GM12872 (cell line): ENCODE data around the gene IRF2BP1.

Source experiments
- CTCF ChIP-seq: IDR thresholded peaks from 3 replicates; pipeline ENCODE4 v1.5.1; 2011; ENCODE audit warnings: low read depth, mild to moderate bottlenecking, low read length, moderate library complexity; ENCODE audit not compliant: insufficient read depth

Gene IRF2BP1

DNA sequence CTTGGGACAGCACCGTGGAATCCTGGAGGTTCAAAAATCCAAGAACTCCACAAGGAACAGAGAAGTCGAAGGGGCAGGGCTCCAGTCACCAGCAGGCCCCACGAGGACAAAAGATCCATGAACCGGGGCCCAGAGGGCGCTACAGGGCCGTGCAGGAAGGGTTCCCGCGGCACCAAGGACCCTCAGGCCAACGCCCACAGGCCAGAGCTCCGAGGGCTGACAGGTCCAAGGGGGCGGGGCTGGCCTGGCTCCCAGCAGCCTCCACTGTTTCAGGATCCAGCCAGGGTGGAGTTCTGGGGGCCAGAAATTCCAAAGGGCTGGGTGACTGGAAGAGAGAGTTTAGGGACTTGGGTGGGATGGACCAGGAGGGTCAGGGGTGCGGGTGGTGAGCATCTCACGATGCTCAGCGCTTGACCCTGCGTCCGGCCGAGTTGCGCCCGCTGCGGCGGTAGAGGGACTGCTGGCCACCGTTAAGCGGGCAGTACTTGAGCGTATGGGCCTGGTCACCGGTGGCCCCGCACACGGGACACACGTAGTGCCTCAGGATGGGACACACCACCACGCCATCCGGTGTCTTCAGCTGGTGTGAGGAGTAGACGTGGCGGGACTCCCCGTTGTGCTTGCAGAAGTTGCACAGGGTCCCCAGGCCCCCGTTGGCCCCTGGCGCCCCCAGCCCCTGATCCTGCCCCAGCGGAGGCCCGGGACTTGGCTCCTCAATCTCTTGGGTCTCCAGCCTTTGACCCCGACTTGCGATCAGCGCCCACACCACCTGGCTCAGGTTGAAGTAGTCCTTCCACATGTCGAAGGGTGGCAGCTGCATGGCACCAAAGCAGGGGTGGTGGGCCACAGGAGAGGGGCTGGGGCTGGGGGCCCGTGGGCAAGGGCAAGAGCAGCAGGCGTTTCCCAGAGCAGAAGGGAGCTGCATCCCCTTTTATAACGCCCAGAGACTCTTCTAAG lies 28.2 kb upstream of the IRF2BP1 start, which contains the start of gene NANOS2:
Gene NANOS2, minus strand, starts transcription at position 905 of the 957 bp plus-strand sequence. Its CDS starts 85 bp downstream, at position 820.
- TF ChIP-seq CTCF = 0 out of 3 replicates have a peak, but pooled peaks have one; percentile 25

DNA sequence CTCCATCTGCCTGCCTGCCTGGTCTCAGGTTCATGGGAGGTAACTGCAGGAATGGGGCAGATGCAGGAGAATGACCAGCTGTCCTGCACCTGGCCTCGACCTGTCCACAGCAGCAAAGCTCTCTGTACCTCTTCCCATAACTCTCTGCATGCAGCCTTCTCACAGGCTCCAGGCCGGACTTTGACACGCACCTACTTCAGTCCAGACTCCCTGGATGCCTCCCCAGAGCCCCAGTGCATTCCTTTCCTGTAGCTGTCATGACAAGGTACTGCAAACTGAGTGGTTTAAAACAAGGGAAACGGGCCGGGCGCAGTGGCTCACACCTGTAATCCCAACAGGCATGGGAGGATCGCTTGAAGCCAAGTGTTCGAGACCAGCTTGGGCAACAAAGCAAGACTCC lies 25.4 kb upstream of the IRF2BP1 start:
- no peak for TF ChIP-seq CTCF

- no peak for TF ChIP-seq CTCF
Observed at GRCh38 chr19:45908956-45909355, 23.0 kb upstream of the IRF2BP1 start.

GRCh38 chr19:45906221-45906620 lies 20.3 kb upstream of the IRF2BP1 start:
- TF ChIP-seq CTCF = no peak

DNA sequence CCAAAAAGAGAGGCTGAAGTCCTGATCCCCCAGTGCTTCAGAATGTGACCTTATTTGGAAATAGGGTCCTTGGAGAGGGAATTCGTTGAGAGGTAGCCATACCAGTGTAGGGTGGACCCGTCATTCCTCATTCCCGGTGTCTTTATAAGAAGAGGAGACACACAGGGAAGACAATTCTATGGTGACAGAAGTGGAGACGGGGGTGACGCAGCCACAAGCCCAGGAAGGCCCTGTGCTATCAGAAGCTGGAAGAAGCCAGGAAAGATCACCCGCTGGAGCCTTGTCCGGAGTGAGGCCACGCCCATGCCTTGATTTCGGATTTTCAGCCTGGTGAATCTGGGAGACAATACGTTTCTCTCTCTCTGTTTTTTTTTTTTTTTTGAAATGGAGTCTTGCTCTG lies 19.1 kb upstream of the IRF2BP1 start:
- TF ChIP-seq CTCF = no peak

- TF ChIP-seq CTCF = no peak
Observed at GRCh38 chr19:45902651-45903625, 17.0 kb upstream of the IRF2BP1 start.

DNA sequence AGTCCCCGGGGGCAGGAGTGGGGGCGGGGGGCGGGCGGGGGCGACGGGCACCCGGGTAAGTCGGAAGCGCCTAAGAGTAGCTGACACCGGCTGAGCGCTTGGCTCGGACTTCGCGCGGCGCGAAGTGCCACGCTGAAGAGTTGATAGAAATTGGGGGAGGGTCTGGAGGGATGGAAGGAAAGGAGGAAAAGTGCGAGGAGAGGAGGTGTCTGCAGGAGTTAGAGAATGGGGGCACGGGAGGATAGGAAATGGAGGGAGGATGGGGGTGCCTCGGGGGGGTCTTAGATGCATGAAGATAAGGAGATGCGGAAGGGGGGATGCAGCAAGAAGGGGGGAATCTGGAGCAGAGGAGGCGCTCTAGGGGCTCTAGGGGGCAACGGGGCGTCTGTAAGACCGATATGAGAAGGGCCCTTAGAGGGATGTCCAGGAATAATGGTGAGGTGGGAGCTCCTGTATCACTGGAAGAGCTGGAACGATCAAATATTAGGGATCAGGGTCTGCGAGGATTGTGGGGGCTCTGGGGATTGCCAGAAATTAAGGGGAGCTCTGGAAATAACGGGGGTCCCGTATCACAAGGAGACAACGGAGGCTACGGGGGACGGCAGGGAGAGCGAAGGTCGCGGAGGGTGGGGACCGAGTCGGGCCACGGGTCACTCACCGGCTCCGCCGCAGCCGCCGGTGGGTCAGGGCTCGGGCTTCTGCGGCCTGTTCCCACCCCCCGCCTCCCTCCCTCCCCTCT lies 16.1 kb upstream of the IRF2BP1 start, which contains the start of gene MYPOP:
Gene MYPOP, minus strand, starts transcription at position 702 of the 739 bp plus-strand sequence. CDS start 840 bp downstream, outside the sequence.
- TF ChIP-seq CTCF = no peak
